Right atrium auricular region (tissue), 2 donors: ENCODE results near the gene STC2. TPM values are rescaled to one million over a fixed set of nuclear protein-coding genes. Genes with fewer than 3 reads are reported as not detected.
A peak's percentile ranks its signal among the peaks of the same experiment; 100 is the strongest.

ENCODE experiments used
- DNase-seq: peaks from one replicate; pipeline ENCODE4 v3.0.0-alpha.2; 2019; ENCODE audit warnings: low spot score
- H3K27ac ChIP-seq, 2 donors: fragments of 200-600 bp; sonication (generic); 1 replicate in 1 of 2; 2 replicates in 1 of 2; pipeline ENCODE4 v1.5.1; 2016 to 2019
- H3K27me3 ChIP-seq, 2 donors: fragments of 200-600 bp; sonication (generic); one replicate each; pipeline versions ENCODE4 v1.5.1 to v1.6.0; 2017 to 2019
- H3K36me3 ChIP-seq: fragments of 200-600 bp; sonication (generic); one replicate; pipeline ENCODE4 v1.5.1; 2016
- H3K4me1 ChIP-seq, 2 donors: fragments of 200-600 bp; sonication (generic); one replicate each; pipeline versions ENCODE4 v1.5.1 to v1.6.0; 2017 to 2019
- H3K4me3 ChIP-seq, 2 donors: fragments of 200-600 bp; sonication (generic); 1 replicate in 1 of 2; 2 replicates in 1 of 2; pipeline ENCODE4 v1.5.1; 2017 to 2019; ENCODE audit warnings: mild to moderate bottlenecking in 1 of 2, moderate library complexity in 1 of 2
- H3K9me3 ChIP-seq, 2 donors: fragments of 200-600 bp; sonication (generic); one replicate each; pipeline ENCODE4 v1.5.1; 2019
- CTCF ChIP-seq, 2 donors: fragments of 200-600 bp; sonication (generic); IDR thresholded peaks; one replicate each; pipeline ENCODE4 v1.5.1; 2019; ENCODE audit warnings: antibody characterized with exemption in 2 of 2
- total RNA-seq, 2 donors: library from RNA; depleted of rRNA; stranded (reverse); fragments of >200 nt; gene quantifications; one replicate each; pipeline ENCODE4 v1.1.0, GENCODE V29; 2016

The STC2 gene
- total RNA-seq, 2 donors from 2014 or later, result 16.0 to 16.1 TPM

DNA sequence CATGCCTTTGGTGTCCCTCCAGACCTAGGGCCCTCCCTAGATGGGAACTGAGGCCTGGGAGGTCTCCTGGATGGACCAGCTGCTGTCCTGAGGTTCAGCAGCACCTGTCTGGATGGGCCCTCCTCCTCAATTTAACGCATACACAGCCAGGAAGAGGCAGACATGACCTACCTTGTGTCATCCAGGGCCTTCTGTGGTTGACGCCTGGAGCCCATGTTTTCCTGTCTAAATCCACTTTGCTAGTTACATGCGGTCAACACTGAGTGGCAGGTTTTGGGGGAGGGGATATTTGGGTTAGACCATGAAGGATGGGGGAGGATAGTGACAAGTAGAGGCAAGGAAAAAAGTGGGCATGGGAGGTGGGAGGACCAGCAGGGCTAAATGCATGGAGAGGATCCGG, 3.1 kb upstream of the STC2 start:
- H3K27me3 ChIP-seq, result peaks cover 0 to 5% of the 10 kb centered on the region in 2 donors
- no peaks in the 10 kb centered on the region for H3K9me3 ChIP-seq
- no peak for TF ChIP-seq CTCF (IDR thresholded peaks at IDR 0.05)
- H3K4me3 ChIP-seq, result no peak overlapping the region
- peaks cover 0 to 47% of the 10 kb centered on the region in 2 donors for H3K4me1 ChIP-seq
- no peaks in the 10 kb centered on the region for H3K36me3 ChIP-seq
- peak overlapping the region; percentile 80 to 81 for H3K27ac ChIP-seq
- DNase-seq, result no peak

DNA sequence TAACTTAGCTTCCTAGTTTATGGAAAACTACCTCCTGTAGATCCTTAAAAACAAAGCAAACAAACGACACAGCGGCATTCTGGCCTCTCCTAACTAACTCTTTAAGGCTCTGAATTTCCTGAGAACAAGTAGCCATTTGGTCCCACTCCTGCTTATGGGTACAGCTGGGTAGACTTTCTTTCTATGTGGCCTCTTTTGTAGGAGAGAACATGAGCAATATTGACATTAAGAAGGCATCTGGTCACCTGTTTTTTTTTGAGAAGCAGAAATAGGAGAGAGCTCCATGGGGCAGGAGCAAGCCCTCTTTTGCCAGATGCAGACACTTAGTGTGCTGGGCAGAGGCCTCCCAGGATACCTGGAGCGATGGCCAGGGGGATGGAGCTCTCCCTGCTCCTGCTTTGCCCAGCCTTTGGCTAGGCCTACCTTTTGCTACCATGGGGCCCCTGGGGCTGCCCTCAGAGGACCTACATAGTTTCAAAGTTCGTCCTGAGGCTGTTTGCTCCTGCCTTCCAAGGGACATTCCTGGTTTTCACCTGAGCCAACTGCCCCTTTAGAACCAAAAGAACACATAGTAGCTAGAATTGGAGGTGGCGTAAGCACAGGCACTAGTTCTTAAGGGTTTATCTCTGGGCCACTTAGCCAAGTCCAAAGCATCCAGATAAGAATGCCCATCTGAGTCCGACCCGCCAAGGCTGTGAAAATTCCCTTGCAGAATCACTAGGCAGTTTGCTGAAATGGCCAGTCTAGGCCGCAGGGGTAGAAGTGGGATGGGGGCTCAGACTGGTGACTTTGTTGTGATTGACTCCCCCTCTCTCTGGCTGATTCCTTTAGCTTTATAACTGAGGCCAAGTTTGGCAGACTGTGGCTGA, 2.4 kb upstream of the STC2 start:
- DNase-seq, result no peak
- no peak for TF ChIP-seq CTCF (IDR thresholded peaks at IDR 0.05)
- Histone ChIP-seq H3K27me3 (peaks cover 0 to 5% of the 10 kb centered on the region in 2 donors), H3K36me3 (no peaks in the 10 kb centered on the region), H3K27ac (peak overlapping the region; percentile 80 to 81), H3K4me3 (no peak overlapping the region), H3K4me1 (peaks cover 0 to 51% of the 10 kb centered on the region in 2 donors), H3K9me3 (no peaks in the 10 kb centered on the region)

GRCh38 chr5:173329491-173330337, 1.5 kb upstream of the STC2 start:
- DNase-seq, result no peak
- Histone ChIP-seq H3K27me3 (peaks cover 0 to 5% of the 10 kb centered on the region in 2 donors), H3K4me1 (peaks cover 0 to 60% of the 10 kb centered on the region in 2 donors)

DNA sequence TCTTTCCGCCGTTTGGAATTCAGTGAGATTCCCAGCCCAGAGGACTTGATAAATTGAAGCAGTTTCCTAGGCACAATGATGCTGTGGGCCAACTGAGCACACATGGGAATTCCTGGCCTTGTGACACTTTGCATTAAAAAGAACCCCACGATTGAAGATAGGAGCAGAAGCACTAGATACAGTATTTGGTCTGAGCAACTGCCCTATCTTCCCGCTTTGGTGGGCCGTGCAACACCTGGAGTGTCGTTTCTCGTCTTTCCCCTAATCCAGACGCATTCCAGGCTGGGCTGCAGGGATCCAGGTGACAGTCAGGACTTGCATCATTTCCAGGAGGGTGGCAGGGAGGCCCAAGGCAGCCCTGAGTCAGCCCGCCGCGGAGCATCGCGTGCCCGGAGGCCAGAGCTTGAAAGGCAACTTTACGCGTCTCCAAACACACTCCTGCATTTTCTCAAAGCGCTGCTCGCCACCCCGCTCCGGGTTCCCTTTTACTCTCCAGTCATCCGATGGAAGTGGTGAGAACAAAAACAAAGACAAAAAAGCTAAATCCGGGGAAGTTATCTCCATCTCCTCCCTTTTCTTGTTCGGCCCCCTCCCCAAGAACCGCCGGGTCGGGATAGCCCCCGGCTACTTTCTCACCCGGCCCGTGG, 753 bp upstream of the STC2 start:
- Histone ChIP-seq H3K27ac (peak overlapping the region; percentile 80 to 81), H3K4me1 (peaks cover 0 to 67% of the 10 kb centered on the region in 2 donors), H3K36me3 (no peaks in the 10 kb centered on the region), H3K27me3 (peaks cover 0 to 5% of the 10 kb centered on the region in 2 donors), H3K9me3 (no peaks in the 10 kb centered on the region), H3K4me3 (peak overlapping the region; percentile 50 to 54)
- no peak for TF ChIP-seq CTCF (IDR thresholded peaks at IDR 0.05)
- DNase-seq, result no peak

More at GRCh38 chr5:173329491-173330337, 1.5 kb upstream of the STC2 start:
- TF ChIP-seq CTCF (IDR thresholded peaks at IDR 0.05), result peak in 1 of 2 donors; percentile 31
- Histone ChIP-seq H3K4me3 (peak overlapping the region; percentile 50 to 54), H3K36me3 (no peaks in the 10 kb centered on the region), H3K9me3 (no peaks in the 10 kb centered on the region), H3K27ac (peak overlapping the region; percentile 80 to 81)

- Histone ChIP-seq H3K27me3 (peaks cover 0 to 5% of the 10 kb centered on the region in 2 donors), H3K4me3 (peak overlapping the region; percentile 50 to 54)
Observed at GRCh38 chr5:173327084-173327947, 898 bp downstream of the STC2 start.

More at GRCh38 chr5:173327084-173327947, 898 bp downstream of the STC2 start:
- Histone ChIP-seq H3K27ac (peak overlapping the region; percentile 80 to 81), H3K4me1 (peaks cover 0 to 84% of the 10 kb centered on the region in 2 donors), H3K9me3 (no peaks in the 10 kb centered on the region), H3K36me3 (peaks cover 3% of the 10 kb centered on the region)
- TF ChIP-seq CTCF (IDR thresholded peaks at IDR 0.05), result no peak
- DNase-seq, result no peak
